HG03342 (cell line): ENCODE measurements around the gene DMXL2.
"Not testable (repeated sequence)": the region's sequence is repeated elsewhere in the genome, so short reads cannot be mapped to it uniquely, and the experiment has no call there.

Source experiments
- ATAC-seq: cut with Tn5 transposase; IDR thresholded peaks from one replicate; pipeline ENCODE4 v1.9.1; 2021; ENCODE audit warnings: mild to moderate bottlenecking, moderate library complexity; ENCODE audit not compliant: unreplicated experiment

Gene DMXL2

DNA sequence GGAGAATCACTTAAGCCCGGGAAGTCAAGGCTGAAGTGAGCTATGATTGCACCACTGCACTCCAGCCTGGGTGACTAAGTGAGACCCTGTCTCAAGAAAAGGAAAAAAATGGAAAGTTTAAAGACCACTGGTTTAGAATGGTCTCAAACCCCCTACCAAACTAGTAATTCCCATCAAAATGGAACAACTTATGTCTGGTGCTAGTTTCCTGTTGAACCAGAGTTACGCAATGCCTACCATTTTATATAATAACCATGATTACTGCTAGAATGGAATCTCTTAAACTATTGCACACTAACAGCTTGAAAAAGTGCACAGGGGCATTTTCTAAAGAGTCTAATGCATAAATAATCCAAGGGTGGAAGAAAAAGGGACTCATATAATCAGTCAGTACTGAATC lies 43.6 kb downstream of the DMXL2 start:
- no peak for ATAC-seq

- ATAC-seq: no peak
Observed at GRCh38 chr15:51577636-51578304, 44.8 kb downstream of the DMXL2 start.

GRCh38 chr15:51576911-51577500 lies 45.6 kb downstream of the DMXL2 start:
- ATAC-seq: no peak

- ATAC-seq: no peak
Observed at GRCh38 chr15:51576286-51576850, 46.2 kb downstream of the DMXL2 start.

GRCh38 chr15:51575775-51576174 lies 46.8 kb downstream of the DMXL2 start:
- ATAC-seq: no peak

GRCh38 chr15:51573352-51573751 lies 49.2 kb downstream of the DMXL2 start:
- ATAC-seq: not testable (repeated sequence)

DNA sequence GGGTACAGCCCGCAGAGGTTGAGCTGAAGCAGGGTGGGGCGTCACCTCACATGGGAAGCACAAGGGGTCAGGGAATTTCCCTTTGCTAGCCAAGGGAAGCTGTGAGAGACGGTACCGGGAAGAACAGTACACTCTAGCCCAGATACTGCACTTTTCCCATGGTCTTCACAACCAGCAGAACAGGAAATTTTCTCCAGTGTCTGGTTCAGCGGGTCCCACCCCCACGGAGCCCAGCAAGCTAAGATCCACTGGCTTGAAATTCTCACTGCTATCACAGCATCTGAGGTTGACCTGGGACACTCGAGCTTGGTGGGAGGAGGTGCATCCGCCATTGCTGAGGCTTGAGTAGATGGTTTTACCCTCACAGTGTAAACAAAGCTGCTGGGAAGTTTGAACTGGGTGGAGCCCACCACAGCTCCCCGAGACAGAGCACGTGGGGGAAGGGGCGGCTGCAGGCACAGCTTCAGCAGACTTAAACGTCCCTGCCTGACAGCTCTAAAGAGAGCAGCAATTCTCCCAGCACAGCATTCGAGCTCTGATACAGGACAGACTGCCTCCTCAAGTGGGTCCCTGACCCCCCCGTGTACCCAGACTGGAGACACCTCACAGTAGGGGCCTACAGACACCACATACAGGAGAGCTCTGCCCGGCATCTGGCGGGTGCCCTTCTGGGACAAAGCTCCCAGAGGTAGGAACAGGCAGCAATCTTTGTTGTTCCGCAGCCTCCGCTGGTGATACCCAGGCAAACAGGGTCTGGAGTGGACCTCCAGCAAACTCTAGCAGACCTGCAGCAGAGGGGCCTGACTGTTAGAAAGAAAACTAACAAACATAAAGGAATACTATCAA lies 53.4 kb downstream of the DMXL2 start:
- not testable (repeated sequence) for ATAC-seq

DNA sequence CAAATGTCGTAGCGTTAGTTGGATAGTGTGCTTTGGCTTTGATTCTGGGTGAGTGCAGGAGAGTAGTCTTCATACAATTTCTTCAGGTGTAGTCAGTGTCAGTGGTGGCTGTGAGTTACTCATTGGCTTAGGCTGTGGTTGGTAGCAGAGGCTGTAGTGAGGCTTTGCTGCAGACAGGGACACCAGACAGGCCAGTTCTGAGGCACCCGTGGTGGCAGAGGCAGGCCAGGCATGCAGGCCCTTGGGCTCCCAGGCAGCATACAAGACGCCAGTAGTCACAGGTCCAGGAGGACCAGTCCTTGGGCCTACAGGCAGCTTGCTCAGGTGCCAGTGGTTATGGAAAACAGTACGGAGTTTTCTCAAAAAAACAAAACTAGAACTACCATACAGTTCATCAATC lies 61.3 kb downstream of the DMXL2 start:
- ATAC-seq: no peak

GRCh38 chr15:51558876-51559275 lies 63.7 kb downstream of the DMXL2 start:
- no peak for ATAC-seq

- ATAC-seq: no peak
Observed at GRCh38 chr15:51558411-51558810, 64.2 kb downstream of the DMXL2 start.

GRCh38 chr15:51550841-51551240 lies 71.7 kb downstream of the DMXL2 start:
- ATAC-seq: no peak

GRCh38 chr15:51547656-51548055 lies 74.9 kb downstream of the DMXL2 start:
- ATAC-seq: no peak

DNA sequence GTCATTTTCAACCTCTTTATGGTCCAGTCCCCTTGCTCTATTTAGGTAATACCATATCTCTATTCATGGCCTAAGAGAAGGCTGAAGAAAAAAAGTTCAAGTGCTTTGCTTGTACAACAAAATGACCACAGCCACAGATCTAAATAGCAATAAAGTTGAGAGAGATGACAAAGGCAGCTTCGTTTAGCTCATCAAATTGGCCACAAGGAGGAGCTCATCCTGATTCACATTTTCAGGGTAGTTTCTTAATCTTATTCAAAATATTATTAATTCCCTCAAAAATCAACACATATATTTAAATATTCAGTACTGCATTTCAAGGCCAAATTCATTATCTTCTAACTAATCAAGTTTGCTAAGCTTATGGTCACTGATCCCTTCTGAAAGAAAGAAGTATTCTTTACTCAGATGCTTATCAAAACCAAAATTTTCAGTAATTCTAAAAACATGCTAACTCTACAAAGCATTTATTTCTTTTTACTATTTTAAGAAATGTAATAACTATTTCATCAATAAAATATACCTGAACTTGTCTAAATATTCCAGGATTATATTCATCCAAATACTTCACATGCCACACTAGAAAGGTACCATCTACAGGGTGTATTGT lies 85.5 kb downstream of the DMXL2 start:
- ATAC-seq: no peak

- ATAC-seq: no peak
Observed at GRCh38 chr15:51533672-51534398, 88.7 kb downstream of the DMXL2 start.

- ATAC-seq: no peak
Observed at GRCh38 chr15:51526955-51527354, 95.6 kb downstream of the DMXL2 start.

DNA sequence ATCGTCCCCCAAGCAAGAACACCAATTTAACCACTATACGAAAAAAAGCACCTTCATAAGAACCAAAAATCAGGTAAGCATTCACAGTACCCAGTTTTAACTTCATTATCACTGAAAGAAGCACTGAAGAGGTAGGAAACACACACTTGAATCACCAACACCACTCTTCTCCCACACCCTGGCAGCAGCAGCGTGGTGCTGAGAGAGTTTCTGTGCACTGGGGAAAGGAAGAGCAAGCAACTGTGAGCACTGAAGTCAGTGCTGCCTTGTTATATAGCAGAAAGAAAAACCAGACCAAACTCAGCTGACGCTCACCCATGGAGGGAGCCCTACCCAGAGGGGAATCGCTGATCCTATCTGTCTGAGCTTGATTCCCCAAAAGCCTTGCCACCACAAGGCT lies 98.2 kb downstream of the DMXL2 start:
- ATAC-seq: no peak

- no peak for ATAC-seq
Observed at GRCh38 chr15:51516291-51516690, 106.3 kb downstream of the DMXL2 start.

DNA sequence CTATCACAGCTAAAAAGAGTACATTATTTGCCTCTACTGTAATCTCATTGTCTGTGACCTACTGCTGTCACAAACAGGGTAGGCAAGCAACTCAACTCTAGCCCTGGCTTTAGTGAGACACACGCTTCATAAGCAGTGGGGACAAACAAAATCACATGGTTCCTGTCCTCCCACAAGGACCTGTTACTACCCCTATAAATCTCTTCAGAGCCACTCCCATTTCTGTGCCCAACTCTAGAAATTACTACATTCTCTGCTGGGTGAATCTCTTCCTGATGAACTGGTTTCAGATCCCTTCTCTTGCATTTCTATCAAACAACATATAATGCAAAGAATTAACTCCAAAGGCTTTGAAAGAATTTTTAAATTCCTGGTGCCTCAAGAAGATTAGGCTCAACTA lies 117.3 kb downstream of the DMXL2 start:
- ATAC-seq: no peak

DNA sequence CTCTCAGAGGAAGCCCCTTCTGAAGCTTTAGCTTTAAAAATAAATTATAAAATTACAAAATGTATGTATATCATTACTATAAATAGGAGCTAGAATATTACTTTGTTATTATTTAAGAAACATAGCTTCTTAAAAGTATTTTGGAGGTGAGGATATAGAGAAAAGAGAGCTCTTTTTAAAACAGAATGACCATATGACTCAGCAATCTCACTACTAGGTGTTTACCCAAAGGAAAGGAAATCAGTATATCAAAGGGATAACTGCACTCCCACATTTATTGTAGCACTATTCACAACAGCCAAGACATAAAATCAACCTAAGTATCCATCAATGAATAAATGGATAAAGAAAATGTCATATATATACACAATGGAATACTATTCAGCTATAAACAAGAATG lies 119.6 kb downstream of the DMXL2 start:
- no peak for ATAC-seq

DNA sequence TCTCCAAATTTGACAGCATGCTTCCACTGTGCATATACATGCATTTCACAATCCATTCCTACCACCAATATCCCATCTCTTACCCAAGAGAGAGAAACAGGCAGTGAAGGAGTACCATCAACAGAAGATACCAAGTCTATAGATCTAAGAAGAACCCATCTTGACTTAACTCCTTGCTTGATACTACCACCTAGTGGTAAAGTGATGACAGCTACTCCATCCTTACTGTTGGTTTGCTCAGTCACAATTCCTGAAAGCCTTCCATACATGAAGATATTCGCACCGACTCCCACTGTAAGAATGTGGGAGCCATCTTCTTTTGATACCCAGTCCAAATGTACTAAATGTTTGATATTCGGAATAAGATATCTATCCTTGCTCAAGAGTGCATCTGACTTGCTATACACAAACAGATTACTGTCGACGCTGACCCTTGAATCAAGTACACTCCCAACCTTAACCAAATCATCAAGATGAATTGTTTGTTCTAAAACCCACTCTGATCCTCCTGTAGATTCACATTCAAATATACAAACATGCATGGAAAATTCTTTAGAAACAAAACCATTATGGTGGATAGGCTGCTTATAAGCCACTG lies 123.1 kb downstream of the DMXL2 start:
- no peak for ATAC-seq
